HG02759 (cell line): ENCODE measurements around the gene CHPF.

Experiments
- ATAC-seq: cut with Tn5 transposase; IDR thresholded peaks from one replicate; pipeline ENCODE4 v1.9.1; 2021; ENCODE audit warnings: mild to moderate bottlenecking, moderate library complexity; ENCODE audit not compliant: unreplicated experiment

Gene CHPF, protein sequence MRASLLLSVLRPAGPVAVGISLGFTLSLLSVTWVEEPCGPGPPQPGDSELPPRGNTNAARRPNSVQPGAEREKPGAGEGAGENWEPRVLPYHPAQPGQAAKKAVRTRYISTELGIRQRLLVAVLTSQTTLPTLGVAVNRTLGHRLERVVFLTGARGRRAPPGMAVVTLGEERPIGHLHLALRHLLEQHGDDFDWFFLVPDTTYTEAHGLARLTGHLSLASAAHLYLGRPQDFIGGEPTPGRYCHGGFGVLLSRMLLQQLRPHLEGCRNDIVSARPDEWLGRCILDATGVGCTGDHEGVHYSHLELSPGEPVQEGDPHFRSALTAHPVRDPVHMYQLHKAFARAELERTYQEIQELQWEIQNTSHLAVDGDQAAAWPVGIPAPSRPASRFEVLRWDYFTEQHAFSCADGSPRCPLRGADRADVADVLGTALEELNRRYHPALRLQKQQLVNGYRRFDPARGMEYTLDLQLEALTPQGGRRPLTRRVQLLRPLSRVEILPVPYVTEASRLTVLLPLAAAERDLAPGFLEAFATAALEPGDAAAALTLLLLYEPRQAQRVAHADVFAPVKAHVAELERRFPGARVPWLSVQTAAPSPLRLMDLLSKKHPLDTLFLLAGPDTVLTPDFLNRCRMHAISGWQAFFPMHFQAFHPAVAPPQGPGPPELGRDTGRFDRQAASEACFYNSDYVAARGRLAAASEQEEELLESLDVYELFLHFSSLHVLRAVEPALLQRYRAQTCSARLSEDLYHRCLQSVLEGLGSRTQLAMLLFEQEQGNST

DNA sequence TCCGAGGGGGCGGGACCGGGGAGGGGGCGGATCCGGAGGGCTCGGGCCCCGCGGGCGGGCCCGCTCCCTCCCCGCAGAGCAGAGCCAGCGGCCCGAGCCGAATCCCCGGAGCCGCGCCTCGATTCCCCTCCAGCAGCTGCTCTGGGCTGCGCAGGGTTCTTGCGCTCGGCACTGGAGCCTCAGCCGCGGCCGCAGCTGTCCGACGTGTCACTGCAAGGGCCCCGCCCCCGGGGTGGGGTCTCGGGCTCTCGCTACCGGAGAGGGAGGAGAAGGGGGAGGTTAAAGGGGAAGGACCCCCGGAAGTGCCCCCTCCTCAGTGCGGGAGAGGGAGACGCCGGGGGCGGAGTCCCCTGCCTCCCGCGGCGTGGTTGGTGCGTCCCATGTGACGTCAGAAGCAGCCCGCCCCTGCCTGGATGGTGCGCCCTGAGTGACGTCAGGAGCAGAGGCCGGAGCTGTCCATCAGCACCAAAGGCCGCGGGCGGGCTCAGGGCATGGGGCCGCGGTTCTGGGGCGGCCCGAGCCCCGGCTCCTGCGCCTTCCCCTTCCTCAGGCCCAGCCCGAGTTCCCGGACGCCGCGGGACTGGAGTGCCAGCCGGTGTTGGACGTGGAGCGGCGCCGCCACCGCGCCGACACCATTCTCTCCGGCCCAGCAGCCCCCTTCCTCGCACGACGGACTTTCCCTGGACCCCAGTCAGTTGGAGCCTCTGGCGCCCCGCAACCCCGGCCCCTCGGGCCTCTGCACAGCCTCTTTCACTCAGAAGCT, at the start of gene CHPF, which contains the start of gene TMEM198:
TSS of gene CHPF (minus strand) at position 214 of the 763 bp plus-strand sequence. CDS start 271 bp downstream, outside the sequence.
TSS of gene TMEM198 (plus strand) at position 433 of the 763 bp plus-strand sequence. CDS start 700 bp downstream, outside the sequence.
- ATAC-seq: peak; percentile 78

DNA sequence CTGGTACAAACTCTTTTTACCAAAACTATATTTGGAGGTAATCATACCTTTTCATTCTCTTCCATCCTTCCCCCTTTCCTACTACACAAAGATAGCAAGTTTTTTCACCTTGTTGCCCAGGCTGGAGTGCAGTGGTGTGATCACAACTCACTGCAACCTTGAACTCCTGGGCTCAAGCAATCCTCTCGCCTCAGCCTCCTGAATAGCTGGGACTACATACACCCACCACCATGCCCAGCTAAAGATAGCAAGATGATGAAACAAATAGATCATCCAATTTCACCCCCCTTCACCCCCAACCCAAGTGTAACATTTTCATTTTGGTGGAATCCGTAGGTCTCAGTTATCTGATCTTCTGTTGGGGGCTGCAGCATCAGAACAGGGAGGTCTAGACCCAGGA, 49.5 kb upstream of the CHPF start:
- ATAC-seq: no peak

DNA sequence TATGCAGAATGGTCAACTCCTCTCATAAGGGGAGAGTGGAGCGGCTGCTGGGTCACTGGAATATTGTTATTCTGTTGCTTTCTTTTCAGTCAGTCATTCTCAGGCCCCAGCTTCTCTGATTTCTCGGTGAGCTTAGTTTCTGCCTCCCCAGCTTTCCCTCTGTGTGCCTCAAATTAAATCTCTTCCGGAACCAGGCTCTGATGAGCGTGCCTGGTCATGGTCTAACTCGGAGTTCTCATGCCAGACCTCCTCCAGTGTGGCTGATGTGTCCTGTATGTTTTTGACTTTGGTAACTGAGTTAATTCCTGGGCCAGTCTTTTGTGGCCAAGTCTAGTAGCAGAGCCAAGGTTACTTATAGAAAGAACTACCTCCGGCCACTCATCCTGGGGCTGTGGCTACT, 49.1 kb upstream of the CHPF start:
- ATAC-seq: no peak

GRCh38 chr2:219591091-219591490, 47.5 kb upstream of the CHPF start:
- ATAC-seq: no peak

GRCh38 chr2:219581346-219581745, 37.7 kb upstream of the CHPF start:
- ATAC-seq: no peak

GRCh38 chr2:219578811-219579613, 35.4 kb upstream of the CHPF start:
- no peak for ATAC-seq

- no peak for ATAC-seq
These were observed 33.1 kb upstream of the CHPF start for GRCh38 chr2:219576505-219577388.

GRCh38 chr2:219575566-219576504, 32.2 kb upstream of the CHPF start:
- ATAC-seq: no peak

- no peak for ATAC-seq
These were observed 31.1 kb upstream of the CHPF start for GRCh38 chr2:219574484-219575311.

GRCh38 chr2:219573166-219573565, 29.6 kb upstream of the CHPF start:
- no peak for ATAC-seq

- no peak for ATAC-seq
These were observed 28.8 kb upstream of the CHPF start, which contains the start of gene INHA for GRCh38 chr2:219572237-219573001. Gene INHA, plus strand, starts transcription at chr2:219572310. Its CDS starts 65 bp downstream, at chr2:219572375.

DNA sequence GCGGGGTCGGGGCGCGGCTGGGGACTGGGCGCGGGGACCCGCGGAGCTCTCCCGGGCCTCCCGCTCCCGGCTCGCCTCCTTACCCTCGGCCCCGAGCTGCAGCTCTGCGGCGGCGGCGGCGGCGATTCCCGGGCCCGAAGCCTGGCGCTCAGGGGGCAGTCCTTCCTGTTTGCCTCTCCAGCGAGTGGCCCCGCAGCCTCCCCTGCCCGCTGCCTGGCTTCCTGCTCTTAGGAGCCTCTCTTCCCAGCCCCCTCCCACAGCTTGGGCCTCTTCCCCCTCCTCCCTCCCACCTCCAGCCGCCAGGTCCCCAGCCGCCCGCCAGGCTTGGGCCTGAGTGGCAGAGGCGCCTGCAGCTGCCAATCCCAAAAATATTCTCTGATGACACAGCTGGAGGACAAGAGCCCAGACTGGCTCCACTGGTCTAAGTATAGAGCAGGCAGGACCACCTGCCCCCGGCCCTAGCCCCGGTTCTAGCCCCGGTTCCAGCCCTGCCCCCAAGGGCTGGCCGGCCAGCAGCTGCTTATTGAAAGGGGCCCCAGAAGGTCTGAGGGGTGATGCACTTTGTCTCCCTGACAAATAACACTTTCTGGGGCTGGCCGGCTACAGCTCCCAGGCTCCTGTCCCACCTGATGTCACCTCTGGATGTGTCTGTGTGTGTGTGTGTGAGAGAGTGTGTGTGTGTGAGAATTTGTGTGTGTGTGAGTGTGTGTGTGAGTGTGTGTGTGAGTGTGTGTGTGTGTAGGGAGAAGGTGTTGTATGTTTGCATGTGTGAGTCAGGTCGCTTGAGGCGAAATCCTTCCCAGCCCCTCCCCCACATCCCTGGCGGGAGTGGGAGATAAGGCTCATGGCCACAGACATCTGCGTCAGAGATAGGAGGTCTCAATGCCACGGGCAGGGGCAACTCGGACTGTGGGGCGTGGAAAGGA, 28.0 kb upstream of the CHPF start, which contains the start of gene OBSL1:
TSS of gene OBSL1 (minus strand) at position 229 of the 926 bp plus-strand sequence. CDS start 307 bp downstream, outside the sequence.
- ATAC-seq: no peak

DNA sequence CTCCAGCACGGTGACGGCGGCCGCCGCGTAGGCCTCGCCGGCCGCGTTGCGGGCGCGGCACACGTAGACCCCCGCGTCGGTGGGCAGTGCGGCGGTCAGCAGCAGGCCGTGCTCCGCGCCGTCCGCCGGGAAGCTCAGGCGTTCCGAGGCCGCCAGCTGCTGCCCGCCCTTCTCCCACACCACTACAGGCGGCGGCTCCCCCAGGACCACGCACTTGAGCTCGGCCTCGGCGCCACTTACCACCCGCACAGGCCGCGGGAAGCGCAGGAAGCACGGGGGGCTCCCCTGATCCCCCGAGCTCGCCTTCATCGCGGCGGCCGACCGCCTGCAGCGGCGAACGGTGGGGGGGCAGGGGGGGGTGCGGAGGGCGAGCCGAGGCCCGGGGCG, 27.3 kb upstream of the CHPF start:
- ATAC-seq: no peak

DNA sequence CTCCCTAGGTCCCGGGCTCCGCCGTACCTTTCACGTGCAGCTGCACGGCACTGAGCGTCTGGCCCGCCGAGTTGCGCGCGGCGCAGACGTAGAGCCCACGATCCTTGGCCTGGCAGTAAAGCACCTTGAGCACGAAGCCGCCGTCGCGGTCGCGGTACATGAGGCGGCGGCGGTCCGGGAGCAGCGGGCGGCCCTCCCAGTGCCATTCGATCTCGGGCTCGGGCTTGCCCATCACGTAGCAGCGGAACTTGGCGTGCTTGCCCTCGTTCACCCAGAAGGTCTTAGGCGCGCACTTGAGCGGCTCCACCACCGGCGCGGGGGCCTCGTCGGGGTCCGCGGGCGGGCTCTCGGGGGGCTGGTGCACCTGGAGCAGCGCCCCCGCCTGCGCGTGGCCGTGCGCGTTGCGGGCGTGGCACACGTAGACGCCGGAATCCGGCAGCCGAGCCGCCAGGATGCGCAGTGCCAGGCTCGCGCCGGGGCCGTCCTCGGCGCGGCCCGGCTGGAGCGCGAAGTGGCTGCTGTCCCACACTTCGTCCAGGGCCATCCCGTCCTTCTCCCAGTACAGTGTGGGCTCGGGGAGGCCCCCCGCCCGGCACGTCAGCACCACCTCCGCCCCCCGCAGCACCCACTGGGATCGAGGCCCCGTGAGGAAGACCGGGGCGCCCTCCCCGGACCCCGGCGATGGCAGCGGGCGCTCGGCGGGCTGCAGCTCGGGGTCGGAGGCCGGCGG, 26.8 kb upstream of the CHPF start:
- ATAC-seq: no peak

- ATAC-seq: no peak
These were observed 26.0 kb upstream of the CHPF start for GRCh38 chr2:219569635-219570034.
